Fibroblast of lung (primary cell): ENCODE results near the gene LDHB.

Source experiments
- EZH2 ChIP-seq: IDR thresholded peaks from 2 replicates; pipeline ENCODE4 v1.5.1; 2012; ENCODE audit warnings: low read length, control low read depth, mild to moderate bottlenecking; ENCODE audit errors: missing control alignments
- TF ChIP-seq, protein P1 (sequence below), 2 donors: IDR thresholded peaks in 1 of 2; conservative IDR thresholded peaks in 1 of 2; 1 replicate in 1 of 2; 2 replicates in 1 of 2; pipeline ENCODE4 v1.5.1; 2011 to 2012; ENCODE audit warnings: low read length in 2 of 2, control low read depth in 1 of 2, inconsistent platforms in 1 of 2, low read depth in 1 of 2, mild to moderate bottlenecking in 1 of 2

DNA sequence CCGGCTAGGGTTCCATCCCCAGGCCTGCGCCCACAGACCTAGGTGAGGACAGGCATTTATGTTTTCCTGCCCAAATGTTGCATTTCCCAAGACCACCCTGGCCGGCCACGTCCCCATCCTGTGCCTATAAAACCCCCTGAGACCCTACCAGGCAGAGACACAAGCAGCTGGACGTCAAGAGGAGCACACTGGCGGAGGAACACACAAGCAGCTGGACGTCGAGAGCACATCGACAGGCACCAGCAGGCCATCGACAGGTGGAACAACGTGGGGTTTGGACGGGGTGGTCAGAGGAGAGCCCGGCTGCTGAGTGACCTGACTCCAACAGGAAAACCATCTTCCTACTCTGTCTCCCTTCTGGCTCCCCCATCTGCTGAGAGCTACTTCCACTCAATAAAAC lies 19.6 kb upstream of the LDHB start:
- no peak for TF ChIP-seq EZH2
- TF ChIP-seq, protein P1, sequence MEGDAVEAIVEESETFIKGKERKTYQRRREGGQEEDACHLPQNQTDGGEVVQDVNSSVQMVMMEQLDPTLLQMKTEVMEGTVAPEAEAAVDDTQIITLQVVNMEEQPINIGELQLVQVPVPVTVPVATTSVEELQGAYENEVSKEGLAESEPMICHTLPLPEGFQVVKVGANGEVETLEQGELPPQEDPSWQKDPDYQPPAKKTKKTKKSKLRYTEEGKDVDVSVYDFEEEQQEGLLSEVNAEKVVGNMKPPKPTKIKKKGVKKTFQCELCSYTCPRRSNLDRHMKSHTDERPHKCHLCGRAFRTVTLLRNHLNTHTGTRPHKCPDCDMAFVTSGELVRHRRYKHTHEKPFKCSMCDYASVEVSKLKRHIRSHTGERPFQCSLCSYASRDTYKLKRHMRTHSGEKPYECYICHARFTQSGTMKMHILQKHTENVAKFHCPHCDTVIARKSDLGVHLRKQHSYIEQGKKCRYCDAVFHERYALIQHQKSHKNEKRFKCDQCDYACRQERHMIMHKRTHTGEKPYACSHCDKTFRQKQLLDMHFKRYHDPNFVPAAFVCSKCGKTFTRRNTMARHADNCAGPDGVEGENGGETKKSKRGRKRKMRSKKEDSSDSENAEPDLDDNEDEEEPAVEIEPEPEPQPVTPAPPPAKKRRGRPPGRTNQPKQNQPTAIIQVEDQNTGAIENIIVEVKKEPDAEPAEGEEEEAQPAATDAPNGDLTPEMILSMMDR (conservative IDR thresholded peaks at IDR 0.05 in 1 of 2, IDR thresholded peaks at IDR 0.05 in 1 of 2; ENCODE audit: low read depth in 1 of 2, low read length in 2 of 2) = no peak
